ENCODE measurements around the gene MCM5.

GRCh38 chr22:35436421-35436820 is 36.5 kb downstream of the MCM5 start:
- TF ChIP-seq POLR2A (IDR thresholded peaks at IDR 0.05), result no peak
- no peak for TF ChIP-seq CTCF (IDR thresholded peaks at IDR 0.05)
- no peak for TF ChIP-seq EP300 (IDR thresholded peaks at IDR 0.05)
